AG04449 (cell line): Measurements from ENCODE around the gene SDC3.

Experiments
- CTCF ChIA-PET: fragments of 350-600 bp; formaldehyde crosslinking; extraction: SDS; loops from one replicate; lab custom pipeline; 2021; ENCODE audit warnings: antibody characterized with exemption; lab: Yijun Ruan, JAX
- POLR2A ChIA-PET: fragments of 400-600, 350-600 bp; formaldehyde crosslinking; extraction: SDS; loops from one replicate; lab custom pipeline; 2020; ENCODE audit warnings: antibody characterized with exemption, inconsistent platforms; lab: Yijun Ruan, JAX
- DNase-seq: peaks from one replicate; pipeline ENCODE4 v3.0.0-alpha.2; 2010; ENCODE audit warnings: low read depth, low spot score
- H3K4me3 ChIP-seq: 2 replicates; pipeline ENCODE4 v1.5.1; 2011; ENCODE audit warnings: low read depth, mild to moderate bottlenecking, control low read depth, low read length
- TF ChIP-seq, protein P1 (sequence below): IDR thresholded peaks from one replicate; pipeline ENCODE4 v1.5.1; 2011; ENCODE audit warnings: mild to moderate bottlenecking, moderate library complexity, low read length, control low read depth, inconsistent platforms; ENCODE audit not compliant: insufficient read depth; ENCODE audit errors: missing control alignments

The SDC3 gene

DNA sequence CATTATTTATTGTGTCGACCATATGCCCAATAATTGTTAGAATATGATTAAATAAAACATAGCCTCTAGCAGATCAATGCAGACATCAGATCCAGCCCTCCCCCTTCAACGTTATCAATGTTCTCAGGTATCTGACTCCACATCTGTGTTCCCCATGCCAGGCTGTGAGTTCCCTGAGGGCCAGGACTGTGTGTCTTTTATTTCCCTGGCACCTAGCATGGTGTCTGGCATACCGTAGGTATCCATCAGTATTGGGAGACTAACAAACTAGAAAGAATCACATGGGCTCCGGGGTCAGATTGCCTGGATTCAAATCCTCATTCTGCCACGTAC is 48.3 kb downstream of the SDC3 start:
- TF ChIP-seq, protein P1, sequence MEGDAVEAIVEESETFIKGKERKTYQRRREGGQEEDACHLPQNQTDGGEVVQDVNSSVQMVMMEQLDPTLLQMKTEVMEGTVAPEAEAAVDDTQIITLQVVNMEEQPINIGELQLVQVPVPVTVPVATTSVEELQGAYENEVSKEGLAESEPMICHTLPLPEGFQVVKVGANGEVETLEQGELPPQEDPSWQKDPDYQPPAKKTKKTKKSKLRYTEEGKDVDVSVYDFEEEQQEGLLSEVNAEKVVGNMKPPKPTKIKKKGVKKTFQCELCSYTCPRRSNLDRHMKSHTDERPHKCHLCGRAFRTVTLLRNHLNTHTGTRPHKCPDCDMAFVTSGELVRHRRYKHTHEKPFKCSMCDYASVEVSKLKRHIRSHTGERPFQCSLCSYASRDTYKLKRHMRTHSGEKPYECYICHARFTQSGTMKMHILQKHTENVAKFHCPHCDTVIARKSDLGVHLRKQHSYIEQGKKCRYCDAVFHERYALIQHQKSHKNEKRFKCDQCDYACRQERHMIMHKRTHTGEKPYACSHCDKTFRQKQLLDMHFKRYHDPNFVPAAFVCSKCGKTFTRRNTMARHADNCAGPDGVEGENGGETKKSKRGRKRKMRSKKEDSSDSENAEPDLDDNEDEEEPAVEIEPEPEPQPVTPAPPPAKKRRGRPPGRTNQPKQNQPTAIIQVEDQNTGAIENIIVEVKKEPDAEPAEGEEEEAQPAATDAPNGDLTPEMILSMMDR: no peak
- CTCF ChIA-PET: interaction anchor here (1.2 kb wide), 1 partner anchor 58 kb away, joined by 4 read pairs; no protein-coding TSS in a partner anchor
- no peak for DNase-seq
- no peak overlapping the region for H3K4me3 ChIP-seq
- POLR2A ChIA-PET: no interaction called here

DNA sequence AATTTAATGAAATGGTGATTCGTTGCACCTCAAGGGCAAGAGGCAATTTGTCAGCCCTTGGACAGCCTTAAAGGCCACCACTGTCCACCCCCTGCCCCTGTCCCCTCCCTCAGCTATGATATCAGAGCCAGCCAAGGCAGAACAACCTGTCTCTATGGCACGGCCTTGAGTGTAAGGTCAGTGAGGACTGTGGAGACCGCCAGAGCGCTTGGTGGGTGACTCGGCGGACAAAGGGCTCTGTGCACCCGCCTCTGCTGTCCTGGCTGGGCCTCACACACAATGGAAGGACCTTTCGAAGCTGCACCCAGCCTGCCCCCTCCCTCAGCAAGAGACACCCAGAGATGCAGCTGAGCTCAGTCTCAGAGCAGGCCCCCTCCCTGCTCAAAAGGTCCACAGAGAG is 50.6 kb downstream of the SDC3 start:
- POLR2A ChIA-PET: interaction anchor here (2.1 kb wide), 1 partner anchor 34 kb away, joined by 9 read pairs; no protein-coding TSS in a partner anchor
- no peak for DNase-seq
- CTCF ChIA-PET: interaction anchor here (1.1 to 2.9 kb wide), 5 partner anchors 19 to 78 kb away, joined by 3 to 15 read pairs (median 3); no protein-coding TSS in a partner anchor
- no peak overlapping the region; the same call in 1 of the 2 replicates for H3K4me3 ChIP-seq
- TF ChIP-seq, protein P1: no peak

DNA sequence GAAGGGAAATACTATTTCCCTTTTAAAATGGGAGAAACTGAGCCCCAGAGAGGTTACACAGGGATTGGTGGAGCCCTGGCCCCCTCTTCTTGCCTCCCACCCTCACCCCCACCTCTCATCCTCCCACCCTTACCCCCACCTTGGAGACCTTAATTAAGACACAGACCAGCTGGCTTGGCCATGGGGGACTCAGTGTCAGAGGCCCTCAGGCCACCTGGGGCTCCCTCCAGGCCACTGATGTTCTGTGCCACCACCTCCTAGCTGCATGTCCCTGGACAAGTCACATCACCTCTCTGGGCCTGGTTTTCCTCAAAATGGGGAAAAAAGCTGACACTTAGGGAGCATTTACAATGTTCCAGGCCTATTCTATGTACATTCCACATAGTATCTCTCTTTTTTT is 51.5 kb downstream of the SDC3 start:
- POLR2A ChIA-PET: interaction anchor here (0.7 to 2.1 kb wide), 3 partner anchors 9 to 40 kb away, joined by 4 to 9 read pairs (median 4); no protein-coding TSS in a partner anchor
- CTCF ChIA-PET: interaction anchor here (0.6 to 2.9 kb wide), 4 partner anchors 54 to 210 kb away, joined by 3 to 15 read pairs (median 6); no protein-coding TSS in a partner anchor

DNA sequence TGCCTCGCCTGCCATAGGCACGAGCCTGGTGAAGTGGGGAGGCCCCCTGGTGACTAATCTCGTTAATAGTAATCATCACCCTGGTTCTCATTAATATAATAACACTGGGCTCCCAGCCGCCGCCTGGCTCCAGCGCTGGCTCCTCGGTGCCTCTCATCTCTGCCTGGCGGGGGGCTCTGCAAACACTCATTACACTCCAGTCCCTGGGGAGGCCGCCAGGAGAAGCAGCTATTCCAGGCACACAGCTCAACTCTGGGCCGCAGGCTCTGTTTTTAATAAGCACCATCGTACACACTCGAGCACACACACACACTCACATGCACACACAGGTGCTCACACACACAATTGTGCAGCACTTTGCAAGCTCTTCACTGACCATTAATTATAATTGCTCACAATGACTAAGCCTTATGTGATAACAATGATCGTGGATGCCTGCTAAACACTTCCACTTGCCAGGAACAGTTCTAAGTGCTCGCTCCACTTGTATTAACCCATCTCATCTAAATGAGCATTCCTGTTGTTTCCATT is 52.2 kb downstream of the SDC3 start:
- POLR2A ChIA-PET: interaction anchor here (0.7 to 1.3 kb wide), 2 partner anchors 9 to 40 kb away, joined by 3 to 4 read pairs; no protein-coding TSS in a partner anchor
- CTCF ChIA-PET: interaction anchor here (2.9 kb wide), 1 partner anchor 54 kb away, joined by 15 read pairs; no protein-coding TSS in a partner anchor
- no peak overlapping the region for H3K4me3 ChIP-seq
- TF ChIP-seq, protein P1: no peak
- DNase-seq: no peak

More for the DNA sequence above, 51.5 kb downstream of the SDC3 start:
- no peak for DNase-seq
- TF ChIP-seq, protein P1: no peak
- H3K4me3 ChIP-seq: no peak overlapping the region

DNA sequence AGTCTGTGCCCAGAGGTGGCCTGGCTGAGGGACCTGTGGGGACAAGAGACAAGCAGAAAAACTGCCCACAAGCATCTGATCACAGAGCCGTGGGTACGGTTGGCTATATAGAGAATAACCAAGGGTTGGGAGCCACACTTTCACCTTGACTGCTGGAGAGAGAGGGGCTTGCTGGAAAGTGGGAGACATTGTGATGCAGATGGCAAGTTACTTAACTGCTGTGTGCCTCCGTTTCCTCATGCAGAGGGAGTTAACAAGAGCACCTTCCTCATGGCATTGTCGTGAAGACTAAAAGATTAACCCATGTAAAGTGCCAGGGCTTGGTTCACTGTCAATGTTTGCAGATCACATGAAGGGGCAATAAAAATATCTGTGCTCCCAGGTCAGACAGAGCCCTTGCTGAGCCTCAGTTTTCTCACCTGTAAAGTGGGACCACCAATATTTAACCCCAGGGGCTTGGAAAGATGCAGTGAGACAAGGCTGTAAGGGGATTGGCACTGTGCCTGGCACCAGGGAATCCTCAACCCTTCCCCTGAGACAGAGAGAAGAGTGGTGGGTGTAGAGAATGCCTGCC is 52.8 kb downstream of the SDC3 start:
- POLR2A ChIA-PET: interaction anchor here (1.3 kb wide), 1 partner anchor 39 kb away, joined by 4 read pairs; no protein-coding TSS in a partner anchor

DNA sequence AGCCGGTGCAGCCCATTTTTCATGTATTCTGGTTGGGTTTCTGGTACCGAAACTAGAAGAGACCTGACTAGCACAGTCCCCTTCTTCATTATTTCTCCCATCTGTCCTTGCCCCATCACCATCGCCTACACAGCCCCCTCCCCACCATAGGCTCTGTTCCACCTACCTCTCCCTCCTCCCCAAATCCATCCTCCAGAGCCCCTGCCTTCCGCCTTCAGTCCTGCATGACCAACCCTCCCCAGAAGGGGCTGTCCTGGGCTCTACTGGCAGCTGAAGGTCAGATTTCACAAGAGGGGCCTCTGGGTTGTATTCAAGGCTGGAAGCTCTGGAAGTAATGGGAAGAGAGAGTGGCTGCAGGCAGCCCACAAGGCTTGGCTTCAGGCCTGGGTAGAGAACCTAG is 55.2 kb downstream of the SDC3 start:
- no peak for DNase-seq
- H3K4me3 ChIP-seq: no peak overlapping the region
- TF ChIP-seq, protein P1: no peak
- POLR2A ChIA-PET: no interaction called here
- CTCF ChIA-PET: interaction anchor here (1.0 to 3.1 kb wide), 2 partner anchors 52 to 58 kb away, joined by 4 to 23 read pairs; no protein-coding TSS in a partner anchor

More for the DNA sequence above, 52.8 kb downstream of the SDC3 start:
- H3K4me3 ChIP-seq: no peak overlapping the region
- TF ChIP-seq, protein P1: no peak
- CTCF ChIA-PET: interaction anchor here (1.2 to 3.1 kb wide), 4 partner anchors 49 to 55 kb away, joined by 3 to 23 read pairs (median 11); no protein-coding TSS in a partner anchor
- DNase-seq: no peak
